Adrenal gland (tissue), 12 donors: ENCODE data around the gene SCGB1A1. TPM values are rescaled to one million over a fixed set of nuclear protein-coding genes. Genes with fewer than 3 reads are reported as not detected.
A peak's percentile ranks its signal among the peaks of the same experiment; 100 is the strongest.
"Not testable (repeated sequence)": the region's sequence is repeated elsewhere in the genome, so short reads cannot be mapped to it uniquely, and the experiment has no call there.

Experiments
- DNase-seq, 7 donors: peaks; one replicate each; pipeline ENCODE4 v3.0.0-alpha.2; 2019 to 2020
- H3K27ac ChIP-seq, 5 donors: fragments of 200-600 bp; sonication (generic) in 4 of 5; 1 replicate in 3 of 5; 2 replicates in 2 of 5; pipeline versions ENCODE4 v1.5.1 to v1.8.0; 2016 to 2020; ENCODE audit warnings: mild to moderate bottlenecking in 1 of 5
- H3K27me3 ChIP-seq: fragments of 200-600 bp; 2 replicates; pipeline ENCODE4 v1.8.0; 2021
- H3K36me3 ChIP-seq, 2 donors: fragments of 200-600 bp; replicated peaks in 1 of 2; 1 replicate in 1 of 2; 2 replicates in 1 of 2; pipeline versions ENCODE4 v1.5.1 to v1.8.0; 2018 to 2022
- H3K4me1 ChIP-seq, 2 donors: fragments of 200-600 bp; replicated peaks in 1 of 2; 1 replicate in 1 of 2; 2 replicates in 1 of 2; pipeline versions ENCODE4 v1.5.1 to v1.8.0; 2018 to 2021
- H3K4me3 ChIP-seq, 4 donors: fragments of 200-600 bp; sonication (generic) in 3 of 4; one replicate each; pipeline ENCODE4 v1.5.1; 2016 to 2018
- H3K9me3 ChIP-seq, 3 donors: fragments of 200-600 bp; sonication (generic) in 1 of 3; replicated peaks in 1 of 3; 1 replicate in 2 of 3; 2 replicates in 1 of 3; pipeline versions ENCODE4 v1.5.1 to v1.8.0; 2016 to 2021
- POLR2A ChIP-seq, 2 donors: fragments of 450-650 bp; IDR thresholded peaks; one replicate each; pipeline ENCODE4 v1.6.1; 2017; ENCODE audit warnings: antibody characterized with exemption in 2 of 2, mild to moderate bottlenecking in 2 of 2, moderate library complexity in 1 of 2
- WGBS, 4 donors: extraction: QIAGEN DNeasy Blood & Tissue Kit in 2 of 4; methylation state at CpG; one replicate each; pipeline versions ENCODE4 v1.1.5 to v1.1.7; 2013 to 2017; 5-methylcytosine and 5-hydroxymethylcytosine counted together
- intact Hi-C, 2 donors: fragments of 100-400 bp; cut with DNase I; formaldehyde crosslinking; loops; one replicate each; pipeline versions ENCODE4 v1.14.1 to v1.15.0; 2022 to 2023
- polyA plus RNA-seq, 3 donors: library from polyadenylated mRNA; stranded (reverse); fragments of 200-250 nt in 2 of 3; fragments of 350-450 nt in 1 of 3; fragmentation: Illumina TruSeq in 1 of 3; extraction: RNeasy Lipid Tissue Mini Kit (QIAGEN cat#74804) in 1 of 3; gene quantifications; one replicate each; pipeline ENCODE4 v1.2.3, GENCODE V29; 2013 to 2014
- total RNA-seq, 9 donors: library from RNA; depleted of rRNA in 4 of 9; stranded (reverse); fragments of >200 nt in 4 of 9; fragments of 120-200 nt in 1 of 9; fragmentation: NEBNext Ultra II Directional in 1 of 9; extraction: Animal tissue kit (Norgen Biotek cat#: 25700) in 1 of 9; gene quantifications; one replicate each; pipeline versions ENCODE4 v1.1.0 to v1.2.4, GENCODE V29; 2013 to 2023
- TF ChIP-seq, protein P1 (sequence below), 6 experiments: fragments of 450-650 bp in 4 of 6; fragments of 200-600 bp in 2 of 6; sonication (generic) in 1 of 6; IDR thresholded peaks; 1 replicate in 5 of 6; 2 replicates in 1 of 6; pipeline versions ENCODE4 v1.5.1 to v1.8.0; 2016 to 2021; ENCODE audit warnings: antibody characterized with exemption in 6 of 6, mild to moderate bottlenecking in 2 of 6, moderate library complexity in 1 of 6
- donor health status: healthy with polysubstance abuse.
- donor health status: Bipolar disorder and iron deficiency.
- donor health status: DM: yes; HTN: yes; CAD: no.
- donor health status: DM: no; HTN: no; CAD: no.
- donor health status: DM: no; HTN: no; CAD: no.
- donor health status: DM: yes; HTN: yes; CAD: no.

Gene SCGB1A1
- total and polyA plus RNA-seq, 12 donors: 1.5 to 3.1 (median 1.7) TPM; not detected in 9

DNA sequence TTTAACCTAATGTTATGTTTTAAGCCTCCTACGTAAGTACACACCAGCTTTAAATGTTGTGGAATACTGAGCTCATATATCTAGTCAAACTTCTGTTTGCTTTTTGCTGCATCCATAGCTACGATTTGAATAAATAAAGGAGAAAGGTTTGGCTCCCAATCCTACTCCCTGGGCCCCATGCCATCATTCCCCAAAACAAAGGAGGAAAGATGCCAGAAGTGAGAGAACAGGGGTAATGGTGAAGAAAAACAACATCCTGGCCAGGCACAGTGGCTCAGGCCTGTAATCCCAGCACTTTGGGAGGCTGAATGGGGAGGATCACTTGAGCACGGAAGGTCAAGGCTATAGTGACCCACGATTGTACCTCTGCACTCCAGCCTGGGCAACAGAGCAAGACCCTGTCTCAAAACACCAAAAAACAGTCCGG, 26.5 kb downstream of the SCGB1A1 start:
- no peak for DNase-seq
- no peak for TF ChIP-seq POLR2A (IDR thresholded peaks at IDR 0.05)
- TF ChIP-seq, protein P1, sequence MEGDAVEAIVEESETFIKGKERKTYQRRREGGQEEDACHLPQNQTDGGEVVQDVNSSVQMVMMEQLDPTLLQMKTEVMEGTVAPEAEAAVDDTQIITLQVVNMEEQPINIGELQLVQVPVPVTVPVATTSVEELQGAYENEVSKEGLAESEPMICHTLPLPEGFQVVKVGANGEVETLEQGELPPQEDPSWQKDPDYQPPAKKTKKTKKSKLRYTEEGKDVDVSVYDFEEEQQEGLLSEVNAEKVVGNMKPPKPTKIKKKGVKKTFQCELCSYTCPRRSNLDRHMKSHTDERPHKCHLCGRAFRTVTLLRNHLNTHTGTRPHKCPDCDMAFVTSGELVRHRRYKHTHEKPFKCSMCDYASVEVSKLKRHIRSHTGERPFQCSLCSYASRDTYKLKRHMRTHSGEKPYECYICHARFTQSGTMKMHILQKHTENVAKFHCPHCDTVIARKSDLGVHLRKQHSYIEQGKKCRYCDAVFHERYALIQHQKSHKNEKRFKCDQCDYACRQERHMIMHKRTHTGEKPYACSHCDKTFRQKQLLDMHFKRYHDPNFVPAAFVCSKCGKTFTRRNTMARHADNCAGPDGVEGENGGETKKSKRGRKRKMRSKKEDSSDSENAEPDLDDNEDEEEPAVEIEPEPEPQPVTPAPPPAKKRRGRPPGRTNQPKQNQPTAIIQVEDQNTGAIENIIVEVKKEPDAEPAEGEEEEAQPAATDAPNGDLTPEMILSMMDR (IDR thresholded peaks at IDR 0.05): no peak
- Histone ChIP-seq H3K27me3 (no peaks in the 10 kb centered on the region), H3K27ac (peak overlapping the region in 2 of 5 donors; percentile 34 to 94), H3K36me3 (no peaks in the 10 kb centered on the region), H3K9me3 (no peaks in the 10 kb centered on the region), H3K4me1 (peaks cover 0 to 17% of the 10 kb centered on the region in 2 donors), H3K4me3 (no peak overlapping the region)
- WGBS, 4 donors: 53 to 75% (median 73%) methylated on average over 4 to 5 of the region's 5 CpGs
- intact Hi-C loops: no loop called here

DNA sequence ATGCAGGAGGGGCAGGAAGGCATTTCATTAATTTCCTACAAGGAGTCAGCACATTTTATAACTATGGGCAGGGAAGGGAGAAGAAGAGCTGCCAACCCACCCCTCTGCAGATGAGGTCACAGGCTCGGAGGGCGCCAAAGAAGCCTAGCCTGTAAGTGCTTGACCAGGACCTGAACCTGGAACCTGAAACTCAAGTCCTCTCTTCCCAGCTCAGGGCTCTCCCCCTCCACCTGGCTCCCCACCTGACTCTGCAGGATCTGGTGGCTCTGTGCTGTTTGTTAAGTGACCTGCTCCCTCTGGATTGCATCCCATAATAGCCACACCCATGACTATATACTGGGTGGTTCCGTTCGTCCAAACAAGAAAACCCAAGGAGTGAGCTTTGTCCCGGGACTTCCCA, 27.3 kb downstream of the SCGB1A1 start:
- H3K9me3 ChIP-seq: no peaks in the 10 kb centered on the region
- H3K27ac ChIP-seq: peak overlapping the region in 1 of 5 donors; percentile 94
- no peaks in the 10 kb centered on the region for H3K36me3 ChIP-seq
- WGBS, 4 donors: 80 to 88% (median 85%) methylated on average over 5 of the region's 5 CpGs
- intact Hi-C loops: no loop called here
- TF ChIP-seq, protein P1 (IDR thresholded peaks at IDR 0.05): no peak
- no peak for TF ChIP-seq POLR2A (IDR thresholded peaks at IDR 0.05)
- DNase-seq: no peak
- H3K27me3 ChIP-seq: no peaks in the 10 kb centered on the region
- H3K4me1 ChIP-seq: peaks cover 0 to 11% of the 10 kb centered on the region in 2 donors
- no peak overlapping the region for H3K4me3 ChIP-seq

DNA sequence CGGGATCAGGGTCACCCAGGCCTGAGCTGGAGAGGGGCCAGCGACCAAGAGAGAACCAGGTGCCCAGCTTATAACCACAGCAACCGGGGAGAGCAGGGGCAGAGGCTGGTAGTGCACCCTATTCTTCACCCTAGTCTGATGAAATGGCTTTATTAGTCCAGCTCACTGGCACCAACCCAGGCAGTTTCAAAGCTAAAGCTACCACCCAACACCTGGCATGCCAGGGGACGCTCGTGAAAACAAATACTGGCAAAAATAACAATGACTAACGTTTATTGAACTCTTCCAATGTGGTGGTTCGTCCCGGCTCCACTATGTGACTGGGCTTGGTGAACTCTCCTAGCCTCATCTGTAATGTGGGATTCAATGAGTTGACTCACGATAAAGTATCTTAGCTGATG, 30.6 kb downstream of the SCGB1A1 start:
- Histone ChIP-seq H3K4me3 (no peak overlapping the region), H3K27me3 (no peaks in the 10 kb centered on the region), H3K27ac (no peak overlapping the region), H3K4me1 (peaks cover 0 to 10% of the 10 kb centered on the region in 2 donors), H3K36me3 (no peaks in the 10 kb centered on the region), H3K9me3 (no peaks in the 10 kb centered on the region)
- intact Hi-C loops: no loop called here
- 80 to 91% (median 84%) methylated on average over 8 to 9 of the region's 9 CpGs for WGBS, 4 donors
- no peak for DNase-seq
- TF ChIP-seq POLR2A (IDR thresholded peaks at IDR 0.05): no peak
- TF ChIP-seq, protein P1 (IDR thresholded peaks at IDR 0.05): no peak

DNA sequence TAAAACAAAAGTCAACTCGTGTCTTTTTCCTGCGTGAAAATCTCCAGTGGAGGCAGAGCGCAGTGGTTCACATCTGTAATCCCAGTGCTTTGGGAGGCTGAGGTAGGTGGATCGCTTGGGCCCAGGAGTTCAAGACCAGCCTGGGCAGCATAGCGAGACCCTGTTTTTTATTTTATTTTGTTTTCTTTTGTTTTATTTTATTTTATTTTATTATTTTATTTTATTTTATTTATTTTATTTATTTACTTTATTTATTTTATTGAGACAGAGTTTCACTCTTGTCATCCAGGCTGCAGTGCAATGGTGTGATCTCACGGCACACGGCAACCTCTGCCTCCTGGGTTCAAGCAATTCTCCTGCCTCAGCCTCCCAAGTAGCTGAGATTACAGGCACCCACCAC, 31.1 kb downstream of the SCGB1A1 start:
- intact Hi-C loops, H3K27ac ChIP-seq: not testable (repeated sequence)

DNA sequence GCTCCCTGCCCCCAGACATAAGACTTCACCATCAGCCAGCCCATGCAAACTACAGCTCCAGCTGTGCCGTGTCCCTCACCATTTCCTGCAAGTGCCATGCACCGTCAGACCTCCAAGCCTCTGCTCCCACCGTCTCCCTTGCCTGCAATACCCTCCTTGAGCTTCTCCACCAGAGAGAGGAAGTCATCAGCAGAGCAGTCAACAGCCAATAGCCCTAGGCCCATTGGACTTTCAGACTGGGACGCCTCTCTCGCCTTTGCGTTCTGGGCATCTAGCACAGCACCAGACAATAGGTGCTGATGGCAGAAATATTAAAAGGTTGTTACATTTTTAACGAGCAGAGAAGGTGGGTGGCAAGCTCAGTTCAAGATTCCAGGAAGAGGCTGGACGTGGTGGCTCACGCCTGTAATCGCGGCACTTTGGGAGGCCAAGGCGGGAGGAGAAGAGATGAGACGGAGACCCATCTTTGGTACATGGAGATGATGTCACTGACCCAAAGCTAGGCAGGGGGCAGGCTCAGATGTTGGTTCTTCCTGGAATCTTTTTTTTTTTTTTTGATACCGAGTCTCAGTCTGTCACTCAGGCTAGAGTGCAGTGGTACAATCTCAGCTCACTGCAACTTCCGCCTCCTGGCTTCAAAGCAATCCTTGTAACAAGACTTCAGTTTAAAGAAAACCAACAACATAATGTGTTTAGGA, 31.9 kb downstream of the SCGB1A1 start:
- Histone ChIP-seq H3K27me3 (no peaks in the 10 kb centered on the region), H3K4me3 (no peak overlapping the region), H3K36me3 (no peaks in the 10 kb centered on the region), H3K4me1 (no peaks in the 10 kb centered on the region), H3K27ac (no peak overlapping the region), H3K9me3 (no peaks in the 10 kb centered on the region)
- 88 to 96% (median 92%) methylated on average over 15 of the region's 15 CpGs for WGBS, 4 donors
- no peak for TF ChIP-seq POLR2A (IDR thresholded peaks at IDR 0.05)
- TF ChIP-seq, protein P1 (IDR thresholded peaks at IDR 0.05): no peak
- DNase-seq: no peak
- intact Hi-C loops: no loop called here

More for the DNA sequence above, 31.1 kb downstream of the SCGB1A1 start:
- H3K4me1 ChIP-seq, H3K4me3 ChIP-seq, H3K9me3 ChIP-seq, DNase-seq, H3K27me3 ChIP-seq, H3K36me3 ChIP-seq: not testable (repeated sequence)
- WGBS, 4 donors: 82 to 91% (median 87%) methylated on average over 7 of the region's 7 CpGs
